ENCODE results near the gene GSK3A.

- TF ChIP-seq POLR2A (IDR thresholded peaks at IDR 0.05), result peak in 1 of 2 donors; percentile 26
- TF ChIP-seq, protein P1, sequence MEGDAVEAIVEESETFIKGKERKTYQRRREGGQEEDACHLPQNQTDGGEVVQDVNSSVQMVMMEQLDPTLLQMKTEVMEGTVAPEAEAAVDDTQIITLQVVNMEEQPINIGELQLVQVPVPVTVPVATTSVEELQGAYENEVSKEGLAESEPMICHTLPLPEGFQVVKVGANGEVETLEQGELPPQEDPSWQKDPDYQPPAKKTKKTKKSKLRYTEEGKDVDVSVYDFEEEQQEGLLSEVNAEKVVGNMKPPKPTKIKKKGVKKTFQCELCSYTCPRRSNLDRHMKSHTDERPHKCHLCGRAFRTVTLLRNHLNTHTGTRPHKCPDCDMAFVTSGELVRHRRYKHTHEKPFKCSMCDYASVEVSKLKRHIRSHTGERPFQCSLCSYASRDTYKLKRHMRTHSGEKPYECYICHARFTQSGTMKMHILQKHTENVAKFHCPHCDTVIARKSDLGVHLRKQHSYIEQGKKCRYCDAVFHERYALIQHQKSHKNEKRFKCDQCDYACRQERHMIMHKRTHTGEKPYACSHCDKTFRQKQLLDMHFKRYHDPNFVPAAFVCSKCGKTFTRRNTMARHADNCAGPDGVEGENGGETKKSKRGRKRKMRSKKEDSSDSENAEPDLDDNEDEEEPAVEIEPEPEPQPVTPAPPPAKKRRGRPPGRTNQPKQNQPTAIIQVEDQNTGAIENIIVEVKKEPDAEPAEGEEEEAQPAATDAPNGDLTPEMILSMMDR (IDR thresholded peaks at IDR 0.05), result peak in 1 of 5 experiments; percentile 64
Observed at GRCh38 chr19:42268704-42269477, 26.5 kb upstream of the GSK3A start, which contains the start of gene CIC.
